GM08714 (cell line): ENCODE results near the gene CD209.

ENCODE experiments used
- H3K4me3 ChIP-seq: fragments of 200-500 bp; sonication (Bioruptor generic); 2 replicates; pipeline ENCODE4 v1.5.1; 2014; ENCODE audit warnings: mild to moderate bottlenecking, low read length, inconsistent platforms
- ZNF274 ChIP-seq: IDR thresholded peaks from 2 replicates; pipeline ENCODE4 v1.6.1; 2012; ENCODE audit warnings: mild to moderate bottlenecking, low read depth, low read length

CD209 gene

GRCh38 chr19:7736148-7736547 lies 11.2 kb downstream of the CD209 start:
- TF ChIP-seq ZNF274: no peak
- no peak overlapping the region for H3K4me3 ChIP-seq

GRCh38 chr19:7734220-7735203 lies 12.8 kb downstream of the CD209 start:
- no peak overlapping the region for H3K4me3 ChIP-seq
- TF ChIP-seq ZNF274: no peak

GRCh38 chr19:7733376-7733775 lies 14.0 kb downstream of the CD209 start:
- TF ChIP-seq ZNF274: no peak
- H3K4me3 ChIP-seq: no peak overlapping the region

GRCh38 chr19:7732045-7732444 lies 15.3 kb downstream of the CD209 start, which contains the start of gene CLEC4G:
Gene CLEC4G (minus strand): TSS chr19:7732110. CDS start chr19:7732102, 8 bp downstream.
- no peak within 1 kb of the TSS for H3K4me3 ChIP-seq
- TF ChIP-seq ZNF274: no peak

GRCh38 chr19:7731615-7732014 lies 15.7 kb downstream of the CD209 start:
- no peak overlapping the region for H3K4me3 ChIP-seq
- no peak for TF ChIP-seq ZNF274

- no peak overlapping the region for H3K4me3 ChIP-seq
- TF ChIP-seq ZNF274: no peak
Observed at GRCh38 chr19:7731218-7731595, 16.1 kb downstream of the CD209 start.

GRCh38 chr19:7730286-7731217 lies 16.8 kb downstream of the CD209 start:
- no peak overlapping the region for H3K4me3 ChIP-seq
- no peak for TF ChIP-seq ZNF274

- TF ChIP-seq ZNF274: no peak
- no peak overlapping the region for H3K4me3 ChIP-seq
Observed at GRCh38 chr19:7729831-7730285, 17.5 kb downstream of the CD209 start.

GRCh38 chr19:7729211-7729610 lies 18.1 kb downstream of the CD209 start:
- no peak overlapping the region for H3K4me3 ChIP-seq
- no peak for TF ChIP-seq ZNF274

GRCh38 chr19:7725791-7726190 lies 21.5 kb downstream of the CD209 start:
- TF ChIP-seq ZNF274: no peak
- no peak overlapping the region for H3K4me3 ChIP-seq

GRCh38 chr19:7722231-7722651 lies 25.1 kb downstream of the CD209 start:
- no peak for TF ChIP-seq ZNF274
- no peak overlapping the region for H3K4me3 ChIP-seq

- no peak for TF ChIP-seq ZNF274
- H3K4me3 ChIP-seq: no peak overlapping the region
Observed at GRCh38 chr19:7720351-7720750, 27.0 kb downstream of the CD209 start.

GRCh38 chr19:7718668-7719067 lies 28.7 kb downstream of the CD209 start:
- no peak for TF ChIP-seq ZNF274
- H3K4me3 ChIP-seq: no peak overlapping the region

- no peak overlapping the region for H3K4me3 ChIP-seq
- no peak for TF ChIP-seq ZNF274
Observed at GRCh38 chr19:7716762-7717161, 30.6 kb downstream of the CD209 start.
